ENCODE results near the gene PPP1R1C.

The PPP1R1C gene

DNA sequence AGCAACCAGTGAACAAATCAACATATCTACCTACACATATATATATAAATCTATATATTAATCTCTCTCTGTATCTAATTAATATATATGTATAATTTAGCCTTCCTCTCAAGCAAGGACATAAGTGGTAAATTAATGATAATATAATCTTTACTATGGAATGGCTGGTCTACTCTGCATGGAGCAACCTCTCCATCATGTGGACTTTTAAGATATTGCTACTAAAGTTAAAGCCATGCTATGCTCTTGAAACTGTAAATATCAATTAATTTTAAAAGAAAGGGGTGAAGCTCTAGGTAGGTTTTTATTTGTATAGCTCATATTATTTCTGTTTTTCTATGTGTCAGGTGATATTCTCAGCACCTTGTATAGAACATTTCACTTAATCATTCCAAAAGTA, 147.0 kb downstream of the PPP1R1C start:
- Histone ChIP-seq H3K36me3 (ENCODE audit: control insufficient read depth, insufficient read depth, low read length) (no peaks in the 10 kb centered on the region), H3K27me3 (replicated peaks; ENCODE audit: control insufficient read depth, insufficient read depth, low read length, poor library complexity, severe bottlenecking) (no peaks in the 10 kb centered on the region), H3K9me3 (ENCODE audit: control insufficient read depth, low read length) (no peaks in the 10 kb centered on the region), H3K4me3 (ENCODE audit: insufficient read depth, low read depth, low read length, poor library complexity, severe bottlenecking) (no peak overlapping the region), H3K4me1 (ENCODE audit: control insufficient read depth, insufficient read depth, low read length, poor library complexity, severe bottlenecking) (no peaks in the 10 kb centered on the region), H3K27ac (ENCODE audit: insufficient read depth, low read length, poor library complexity, severe bottlenecking) (no peak overlapping the region)
- DNase-seq, result no peak

DNA sequence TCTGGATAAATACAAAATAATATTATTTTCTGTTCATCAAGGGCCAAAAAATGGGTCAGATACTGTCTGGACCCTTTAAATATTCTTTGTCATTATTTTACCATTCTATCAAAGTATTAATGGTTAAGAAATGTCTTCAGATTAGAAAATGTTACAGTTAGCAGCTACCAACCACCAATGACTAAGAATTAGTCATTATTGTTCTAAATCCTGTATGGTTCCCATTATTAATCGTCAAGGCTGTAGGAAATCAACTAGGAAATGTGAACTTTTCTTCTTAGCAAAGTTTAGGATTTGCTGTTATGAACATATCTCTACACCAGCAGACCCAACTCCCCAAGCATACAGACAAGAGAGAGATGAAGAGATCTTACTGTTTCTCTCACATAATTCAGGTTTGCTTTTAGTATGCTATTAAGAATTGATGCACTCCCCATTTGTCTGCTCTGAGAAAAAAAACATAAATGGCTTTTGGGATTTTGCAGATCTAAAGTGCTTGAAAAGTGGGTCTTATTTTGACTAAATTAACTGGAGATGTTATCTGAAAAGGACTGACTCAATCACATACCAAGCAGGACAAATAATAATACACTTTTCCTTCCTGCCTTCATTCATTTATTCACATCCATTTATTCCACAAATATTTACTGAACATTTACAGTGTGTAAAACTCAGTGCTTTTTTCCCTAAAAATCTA, 147.7 kb downstream of the PPP1R1C start:
- Histone ChIP-seq H3K4me3 (ENCODE audit: insufficient read depth, low read depth, low read length, poor library complexity, severe bottlenecking) (no peak overlapping the region), H3K4me1 (ENCODE audit: control insufficient read depth, insufficient read depth, low read length, poor library complexity, severe bottlenecking) (no peaks in the 10 kb centered on the region), H3K27ac (ENCODE audit: insufficient read depth, low read length, poor library complexity, severe bottlenecking) (no peak overlapping the region), H3K27me3 (replicated peaks; ENCODE audit: control insufficient read depth, insufficient read depth, low read length, poor library complexity, severe bottlenecking) (no peaks in the 10 kb centered on the region), H3K36me3 (ENCODE audit: control insufficient read depth, insufficient read depth, low read length) (no peaks in the 10 kb centered on the region), H3K9me3 (ENCODE audit: control insufficient read depth, low read length) (no peaks in the 10 kb centered on the region)
- no peak for DNase-seq

DNA sequence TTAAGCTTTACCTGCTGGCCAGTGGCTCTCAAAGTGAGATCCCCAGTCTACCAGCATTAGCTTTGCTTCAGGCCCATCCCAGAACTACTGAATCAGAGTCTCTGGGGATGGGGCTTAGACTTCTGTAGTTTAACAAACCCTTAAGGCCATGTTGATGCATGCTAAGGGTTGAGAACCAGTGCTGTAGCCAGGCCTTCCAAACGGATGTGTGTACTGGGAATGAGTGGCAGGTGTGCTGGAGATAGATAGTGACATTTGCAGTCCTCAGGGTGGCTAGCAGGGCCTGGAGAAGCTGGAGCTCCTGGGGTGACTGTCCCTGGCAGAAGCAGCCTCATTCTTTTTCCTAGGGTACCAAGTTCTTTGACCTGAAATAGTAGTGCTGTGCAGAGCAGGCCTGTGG, 148.5 kb downstream of the PPP1R1C start:
- no peaks in the 10 kb centered on the region for H3K36me3 ChIP-seq (ENCODE audit: control insufficient read depth, insufficient read depth, low read length)
- no peaks in the 10 kb centered on the region for H3K27me3 ChIP-seq (replicated peaks; ENCODE audit: control insufficient read depth, insufficient read depth, low read length, poor library complexity, severe bottlenecking)
- H3K4me1 ChIP-seq (ENCODE audit: control insufficient read depth, insufficient read depth, low read length, poor library complexity, severe bottlenecking), result no peaks in the 10 kb centered on the region
- DNase-seq, result no peak
- no peak overlapping the region for H3K4me3 ChIP-seq (ENCODE audit: insufficient read depth, low read depth, low read length, poor library complexity, severe bottlenecking)
- no peaks in the 10 kb centered on the region for H3K9me3 ChIP-seq (ENCODE audit: control insufficient read depth, low read length)
- H3K27ac ChIP-seq (ENCODE audit: insufficient read depth, low read length, poor library complexity, severe bottlenecking), result no peak overlapping the region

DNA sequence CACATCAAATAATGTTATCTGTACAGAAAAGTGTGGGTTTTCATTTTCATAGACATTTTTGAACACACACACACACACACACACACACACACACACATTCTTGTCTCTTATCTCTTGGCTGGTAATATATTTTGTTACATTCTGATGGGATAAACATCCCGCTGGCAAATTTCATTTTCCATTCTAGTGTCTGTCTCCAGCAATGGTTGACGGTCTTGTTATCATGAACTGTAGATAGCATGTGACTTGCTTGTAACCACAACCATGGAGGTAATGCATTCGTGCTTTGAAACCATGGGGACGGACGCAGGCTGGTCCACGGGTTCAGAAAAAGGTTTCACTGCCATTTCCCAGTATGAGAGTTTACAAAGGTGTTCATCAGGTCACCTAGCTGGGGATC, 156.4 kb downstream of the PPP1R1C start:
- Histone ChIP-seq H3K4me1 (ENCODE audit: control insufficient read depth, insufficient read depth, low read length, poor library complexity, severe bottlenecking) (no peaks in the 10 kb centered on the region), H3K4me3 (ENCODE audit: insufficient read depth, low read depth, low read length, poor library complexity, severe bottlenecking) (no peak overlapping the region), H3K9me3 (ENCODE audit: control insufficient read depth, low read length) (no peaks in the 10 kb centered on the region), H3K36me3 (ENCODE audit: control insufficient read depth, insufficient read depth, low read length) (no peaks in the 10 kb centered on the region), H3K27ac (ENCODE audit: insufficient read depth, low read length, poor library complexity, severe bottlenecking) (no peak overlapping the region), H3K27me3 (replicated peaks; ENCODE audit: control insufficient read depth, insufficient read depth, low read length, poor library complexity, severe bottlenecking) (no peaks in the 10 kb centered on the region)
- no peak for DNase-seq

DNA sequence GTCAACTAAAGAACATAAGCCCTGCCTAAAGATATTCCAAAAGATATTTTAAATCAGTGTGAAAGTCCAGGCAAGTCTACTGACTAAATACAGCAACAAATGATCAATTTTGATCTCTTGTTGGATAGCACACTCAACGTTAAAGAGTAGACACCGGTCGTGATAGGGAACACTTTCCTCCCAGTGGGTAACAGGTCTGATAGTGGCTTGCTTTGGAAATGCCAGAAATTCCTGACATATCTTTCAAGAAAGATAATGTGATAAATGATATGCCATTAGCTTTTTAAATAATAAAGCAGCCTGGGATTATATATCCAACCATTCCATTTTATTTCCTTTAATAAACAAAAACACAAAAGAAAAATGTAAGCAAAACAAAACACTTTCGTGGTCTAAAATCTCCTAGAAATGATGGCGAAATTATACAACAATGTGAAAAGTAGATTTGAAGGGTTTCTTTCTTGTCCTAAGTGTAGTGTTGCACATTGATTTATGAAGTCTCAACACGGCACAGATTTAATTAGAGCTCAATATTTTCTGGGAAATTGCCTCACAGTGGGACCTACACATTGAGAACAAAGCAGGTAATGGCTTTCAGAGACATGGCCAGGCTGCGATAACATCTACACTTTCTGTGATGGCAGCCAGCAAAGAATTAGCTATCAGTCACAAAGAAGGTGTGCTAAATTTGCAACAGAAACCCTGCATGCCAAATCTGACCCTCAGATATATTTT, 158.6 kb downstream of the PPP1R1C start:
- Histone ChIP-seq H3K27ac (ENCODE audit: insufficient read depth, low read length, poor library complexity, severe bottlenecking) (no peak overlapping the region), H3K27me3 (replicated peaks; ENCODE audit: control insufficient read depth, insufficient read depth, low read length, poor library complexity, severe bottlenecking) (no peaks in the 10 kb centered on the region), H3K4me1 (ENCODE audit: control insufficient read depth, insufficient read depth, low read length, poor library complexity, severe bottlenecking) (no peaks in the 10 kb centered on the region), H3K9me3 (ENCODE audit: control insufficient read depth, low read length) (no peaks in the 10 kb centered on the region), H3K36me3 (ENCODE audit: control insufficient read depth, insufficient read depth, low read length) (no peaks in the 10 kb centered on the region), H3K4me3 (ENCODE audit: insufficient read depth, low read depth, low read length, poor library complexity, severe bottlenecking) (no peak overlapping the region)
- DNase-seq, result no peak

DNA sequence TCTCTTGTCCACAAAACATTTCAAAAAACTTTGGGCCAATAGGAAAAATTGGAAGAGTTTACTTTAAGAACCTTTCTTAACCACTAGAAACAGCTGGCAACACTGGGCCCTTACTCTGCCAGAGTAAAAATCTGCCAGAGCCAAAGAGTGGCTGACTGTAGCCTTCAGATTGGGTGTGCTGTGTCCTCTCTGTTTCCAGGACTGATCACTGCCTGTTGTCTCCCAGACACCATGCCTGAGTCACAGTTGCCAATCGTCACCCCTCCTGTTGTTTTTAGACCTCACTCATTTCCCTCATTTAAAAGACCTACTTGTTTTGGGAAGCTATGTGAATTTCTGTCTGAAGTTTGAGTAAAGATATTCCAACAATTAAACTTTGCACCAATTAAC, 159.1 kb downstream of the PPP1R1C start:
- H3K4me3 ChIP-seq (ENCODE audit: insufficient read depth, low read depth, low read length, poor library complexity, severe bottlenecking), result no peak overlapping the region
- DNase-seq, result no peak
- no peaks in the 10 kb centered on the region for H3K36me3 ChIP-seq (ENCODE audit: control insufficient read depth, insufficient read depth, low read length)
- H3K27ac ChIP-seq (ENCODE audit: insufficient read depth, low read length, poor library complexity, severe bottlenecking), result no peak overlapping the region
- H3K4me1 ChIP-seq (ENCODE audit: control insufficient read depth, insufficient read depth, low read length, poor library complexity, severe bottlenecking), result no peaks in the 10 kb centered on the region
- no peaks in the 10 kb centered on the region for H3K27me3 ChIP-seq (replicated peaks; ENCODE audit: control insufficient read depth, insufficient read depth, low read length, poor library complexity, severe bottlenecking)
- H3K9me3 ChIP-seq (ENCODE audit: control insufficient read depth, low read length), result no peaks in the 10 kb centered on the region

DNA sequence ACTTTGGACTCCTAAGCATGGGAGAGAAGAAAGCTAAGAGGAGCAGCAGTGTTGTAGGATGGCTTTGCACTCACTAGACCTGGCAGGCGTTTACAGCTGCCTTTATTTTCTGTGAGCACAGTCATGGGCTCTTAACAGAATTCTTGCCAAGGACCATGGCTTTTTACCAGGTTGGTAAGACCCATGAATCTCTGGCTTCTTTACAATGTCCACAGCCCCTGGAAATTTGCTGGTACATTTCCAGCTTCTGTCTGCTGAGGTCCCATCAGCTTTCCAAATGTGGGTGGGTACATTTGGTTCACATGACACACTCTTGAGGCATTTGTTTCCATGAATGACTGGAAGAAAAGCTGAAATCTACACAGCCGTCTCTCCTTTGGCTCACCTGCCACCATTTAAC, 162.7 kb downstream of the PPP1R1C start:
- no peak for DNase-seq
- no peaks in the 10 kb centered on the region for H3K27me3 ChIP-seq (replicated peaks; ENCODE audit: control insufficient read depth, insufficient read depth, low read length, poor library complexity, severe bottlenecking)
- no peaks in the 10 kb centered on the region for H3K9me3 ChIP-seq (ENCODE audit: control insufficient read depth, low read length)
- H3K36me3 ChIP-seq (ENCODE audit: control insufficient read depth, insufficient read depth, low read length), result no peaks in the 10 kb centered on the region
- H3K4me3 ChIP-seq (ENCODE audit: insufficient read depth, low read depth, low read length, poor library complexity, severe bottlenecking), result no peak overlapping the region
- no peaks in the 10 kb centered on the region for H3K4me1 ChIP-seq (ENCODE audit: control insufficient read depth, insufficient read depth, low read length, poor library complexity, severe bottlenecking)
- H3K27ac ChIP-seq (ENCODE audit: insufficient read depth, low read length, poor library complexity, severe bottlenecking), result no peak overlapping the region

DNA sequence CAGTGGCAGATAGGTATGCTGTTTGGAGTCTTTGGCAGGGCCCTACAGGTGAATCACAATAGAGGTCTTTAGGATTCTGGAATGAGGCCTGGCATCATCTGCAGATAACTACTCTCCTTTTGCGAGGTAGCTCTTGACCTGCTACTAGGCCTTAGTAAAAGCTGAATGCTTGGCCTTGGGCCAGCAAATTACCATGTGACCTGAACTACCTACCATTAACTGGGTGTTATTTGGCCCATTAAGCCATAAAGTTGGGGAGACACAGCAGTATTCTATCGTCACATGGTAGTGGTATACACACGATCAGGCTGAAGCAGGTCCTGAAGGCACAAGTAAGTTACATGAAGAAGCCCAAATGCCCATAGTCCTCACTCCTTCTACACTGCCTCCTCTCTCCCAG, 178.2 kb downstream of the PPP1R1C start:
- H3K9me3 ChIP-seq (ENCODE audit: control insufficient read depth, low read length), result no peaks in the 10 kb centered on the region
- H3K36me3 ChIP-seq (ENCODE audit: control insufficient read depth, insufficient read depth, low read length), result no peaks in the 10 kb centered on the region
- no peak overlapping the region for H3K27ac ChIP-seq (ENCODE audit: insufficient read depth, low read length, poor library complexity, severe bottlenecking)
- H3K4me3 ChIP-seq (ENCODE audit: insufficient read depth, low read depth, low read length, poor library complexity, severe bottlenecking), result no peak overlapping the region
- no peaks in the 10 kb centered on the region for H3K27me3 ChIP-seq (replicated peaks; ENCODE audit: control insufficient read depth, insufficient read depth, low read length, poor library complexity, severe bottlenecking)
- no peak for DNase-seq
- H3K4me1 ChIP-seq (ENCODE audit: control insufficient read depth, insufficient read depth, low read length, poor library complexity, severe bottlenecking), result no peaks in the 10 kb centered on the region

DNA sequence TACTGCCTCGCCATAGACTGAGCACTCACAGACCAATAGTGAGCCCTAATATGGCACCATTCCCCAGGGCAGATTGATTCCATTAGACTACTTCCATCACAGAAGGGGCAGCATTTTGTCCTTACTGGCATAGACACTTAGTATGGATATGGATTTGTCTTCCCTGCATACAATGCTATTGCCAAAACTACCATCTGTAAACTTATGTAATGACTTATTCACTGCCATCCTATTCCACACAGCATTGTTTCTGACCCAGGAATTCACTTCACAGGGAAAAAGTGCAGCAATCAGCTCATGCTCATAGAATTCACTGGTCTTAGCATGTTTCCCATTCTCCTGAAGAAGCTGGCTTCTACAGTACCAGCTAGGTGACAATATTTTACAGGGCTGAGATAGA, 179.0 kb downstream of the PPP1R1C start:
- Histone ChIP-seq H3K27me3 (replicated peaks; ENCODE audit: control insufficient read depth, insufficient read depth, low read length, poor library complexity, severe bottlenecking) (no peaks in the 10 kb centered on the region), H3K27ac (ENCODE audit: insufficient read depth, low read length, poor library complexity, severe bottlenecking) (no peak overlapping the region), H3K4me1 (ENCODE audit: control insufficient read depth, insufficient read depth, low read length, poor library complexity, severe bottlenecking) (no peaks in the 10 kb centered on the region), H3K36me3 (ENCODE audit: control insufficient read depth, insufficient read depth, low read length) (no peaks in the 10 kb centered on the region), H3K4me3 (ENCODE audit: insufficient read depth, low read depth, low read length, poor library complexity, severe bottlenecking) (no peak overlapping the region), H3K9me3 (ENCODE audit: control insufficient read depth, low read length) (no peaks in the 10 kb centered on the region)
- no peak for DNase-seq

DNA sequence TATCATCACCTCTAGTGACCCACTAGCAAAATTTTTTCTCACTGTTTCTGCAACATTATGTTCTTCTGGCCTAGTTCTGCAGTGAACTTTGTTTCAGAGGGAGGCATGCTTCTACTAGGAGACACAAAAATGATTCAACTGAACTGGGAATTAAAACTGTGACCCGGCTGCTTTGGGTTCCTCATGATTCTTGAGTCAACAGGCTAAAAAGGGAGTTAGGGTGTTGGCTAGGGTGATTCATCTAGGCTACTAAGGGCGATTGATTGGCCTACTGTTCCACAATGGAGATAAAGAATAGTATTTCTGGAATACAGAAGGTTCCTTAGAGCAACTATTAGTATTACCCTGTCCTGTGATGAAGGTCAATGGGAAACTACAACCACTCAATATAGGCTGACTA, 179.5 kb downstream of the PPP1R1C start:
- no peaks in the 10 kb centered on the region for H3K36me3 ChIP-seq (ENCODE audit: control insufficient read depth, insufficient read depth, low read length)
- no peaks in the 10 kb centered on the region for H3K4me1 ChIP-seq (ENCODE audit: control insufficient read depth, insufficient read depth, low read length, poor library complexity, severe bottlenecking)
- no peaks in the 10 kb centered on the region for H3K9me3 ChIP-seq (ENCODE audit: control insufficient read depth, low read length)
- no peak overlapping the region for H3K4me3 ChIP-seq (ENCODE audit: insufficient read depth, low read depth, low read length, poor library complexity, severe bottlenecking)
- H3K27ac ChIP-seq (ENCODE audit: insufficient read depth, low read length, poor library complexity, severe bottlenecking), result no peak overlapping the region
- no peak for DNase-seq
- no peaks in the 10 kb centered on the region for H3K27me3 ChIP-seq (replicated peaks; ENCODE audit: control insufficient read depth, insufficient read depth, low read length, poor library complexity, severe bottlenecking)

All from effector memory CD4-positive, alpha-beta T cell (primary cell).